ENCODE results near the gene IL6ST.
"Not testable (repeated sequence)": the region's sequence is repeated elsewhere in the genome, so short reads cannot be mapped to it uniquely, and the experiment has no call there.

IL6ST gene

GRCh38 chr5:55993731-55994494 is 850 bp downstream of the IL6ST start:
- peaks cover 0 to 40% (median 30%) of the 10 kb centered on the region in 4 donors for H3K4me1 ChIP-seq
- no peak for TF ChIP-seq CTCF (IDR thresholded peaks at IDR 0.05)
- H3K27ac ChIP-seq: peak overlapping the region; percentile 94 to 97
- H3K9me3 ChIP-seq: no peaks in the 10 kb centered on the region
- H3K27me3 ChIP-seq: no peaks in the 10 kb centered on the region
- no peaks in the 10 kb centered on the region for H3K36me3 ChIP-seq
- H3K4me3 ChIP-seq: peak overlapping the region; percentile 77 to 89
- intact Hi-C loops (cut with DNase I; ENCODE audit: low total_unique reads): loop anchor here (10.0 kb wide), 1 partner anchor 821 kb away; the partner anchor contains the start of gene MAP3K1
- DNase-seq: no peak

GRCh38 chr5:55993013-55993412 is 1.8 kb downstream of the IL6ST start:
- peak in 1 of 2 donors; percentile 29 for DNase-seq
- Histone ChIP-seq H3K9me3 (no peaks in the 10 kb centered on the region), H3K4me3 (peak overlapping the region; percentile 77 to 89), H3K27ac (peak overlapping the region; percentile 94 to 97), H3K4me1 (peaks cover 0 to 43% (median 32%) of the 10 kb centered on the region in 4 donors), H3K36me3 (no peaks in the 10 kb centered on the region), H3K27me3 (no peaks in the 10 kb centered on the region)
- TF ChIP-seq CTCF (IDR thresholded peaks at IDR 0.05): no peak
- intact Hi-C loops (cut with DNase I; ENCODE audit: low total_unique reads): loop anchor here (10.0 kb wide), 1 partner anchor 822 kb away; the partner anchor contains the start of gene MAP3K1

- peak overlapping the region; percentile 94 to 97 for H3K27ac ChIP-seq
- H3K36me3 ChIP-seq: no peaks in the 10 kb centered on the region
- H3K27me3 ChIP-seq: no peaks in the 10 kb centered on the region
- H3K9me3 ChIP-seq: no peaks in the 10 kb centered on the region
- peak overlapping the region; percentile 77 to 89 for H3K4me3 ChIP-seq
- intact Hi-C loops (cut with DNase I; ENCODE audit: low total_unique reads): loop anchor here (10.0 kb wide), 1 partner anchor 823 kb away; the partner anchor contains the start of gene MAP3K1
- H3K4me1 ChIP-seq: peaks cover 0 to 50% (median 35%) of the 10 kb centered on the region in 4 donors
- TF ChIP-seq CTCF (IDR thresholded peaks at IDR 0.05): no peak
- no peak for DNase-seq
Observed at GRCh38 chr5:55991768-55992486, 2.8 kb downstream of the IL6ST start.

GRCh38 chr5:55990895-55991294 is 3.9 kb downstream of the IL6ST start:
- not testable (repeated sequence) for H3K27me3 ChIP-seq, H3K27ac ChIP-seq, H3K36me3 ChIP-seq, H3K9me3 ChIP-seq, DNase-seq, H3K4me3 ChIP-seq
- H3K4me1 ChIP-seq: peaks cover 0 to 50% (median 33%) of the 10 kb centered on the region in 4 donors
- intact Hi-C loops (cut with DNase I; ENCODE audit: low total_unique reads): loop anchor here (10.0 kb wide), 1 partner anchor 824 kb away; the partner anchor contains the start of gene MAP3K1

- intact Hi-C loops (cut with DNase I; ENCODE audit: low total_unique reads): loop anchor here (10.0 kb wide), 1 partner anchor 825 kb away; the partner anchor contains the start of gene MAP3K1
- no peaks in the 10 kb centered on the region for H3K27me3 ChIP-seq
- no peak overlapping the region for H3K27ac ChIP-seq
Observed at GRCh38 chr5:55989860-55990259, 4.9 kb downstream of the IL6ST start.

More at GRCh38 chr5:55989860-55990259, 4.9 kb downstream of the IL6ST start:
- no peak for DNase-seq
- Histone ChIP-seq H3K4me3 (no peak overlapping the region), H3K4me1 (peaks cover 0 to 56% (median 32%) of the 10 kb centered on the region in 4 donors), H3K36me3 (no peaks in the 10 kb centered on the region), H3K9me3 (no peaks in the 10 kb centered on the region)
- TF ChIP-seq CTCF (IDR thresholded peaks at IDR 0.05): no peak
